Hypothalamus (tissue), 51 donors: ENCODE data around the gene TP53TG3.
"Not testable (repeated sequence)": the region's sequence is repeated elsewhere in the genome, so short reads cannot be mapped to it uniquely, and the experiment has no call there.

ENCODE experiments used
- DNase-seq, 51 donors: peaks; one replicate each; lab custom pipeline; 2025; lab: John Stamatoyannopoulos, UW

Gene TP53TG3, protein sequence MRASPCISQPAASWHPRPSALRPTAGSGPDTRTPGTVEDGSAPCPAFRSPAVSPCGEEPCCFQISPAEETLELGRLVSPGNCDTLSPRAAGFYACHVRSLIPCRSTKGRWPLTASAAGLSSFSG

DNA sequence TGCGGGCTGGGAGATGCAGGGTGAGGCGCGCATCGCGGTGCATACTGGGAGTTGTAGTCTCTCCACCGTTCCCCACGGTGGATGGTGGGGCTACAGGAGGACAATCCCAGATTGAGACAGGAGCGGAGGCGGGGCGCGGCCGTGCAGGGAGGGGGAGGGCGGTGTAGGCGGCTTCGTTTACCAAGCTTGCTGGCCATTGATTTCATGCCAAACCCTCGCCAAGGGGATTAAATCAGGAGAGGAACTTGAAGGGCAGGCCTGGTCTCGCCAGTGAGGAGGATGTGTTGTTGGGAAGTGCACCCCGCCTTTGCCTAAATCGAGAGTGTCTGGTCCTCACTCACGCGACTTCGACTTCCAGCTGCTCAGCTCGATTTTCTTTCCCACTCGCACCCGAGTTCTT, at the start of gene TP53TG3:
TSS of gene TP53TG3 (minus strand) at position 101 of the 400 bp plus-strand sequence. CDS start at position 33, 68 bp downstream.
- DNase-seq = not testable (repeated sequence)

- DNase-seq = not testable (repeated sequence)
Measured at GRCh38 chr16:32650876-32651275, 25.1 kb downstream of the TP53TG3 start.

DNA sequence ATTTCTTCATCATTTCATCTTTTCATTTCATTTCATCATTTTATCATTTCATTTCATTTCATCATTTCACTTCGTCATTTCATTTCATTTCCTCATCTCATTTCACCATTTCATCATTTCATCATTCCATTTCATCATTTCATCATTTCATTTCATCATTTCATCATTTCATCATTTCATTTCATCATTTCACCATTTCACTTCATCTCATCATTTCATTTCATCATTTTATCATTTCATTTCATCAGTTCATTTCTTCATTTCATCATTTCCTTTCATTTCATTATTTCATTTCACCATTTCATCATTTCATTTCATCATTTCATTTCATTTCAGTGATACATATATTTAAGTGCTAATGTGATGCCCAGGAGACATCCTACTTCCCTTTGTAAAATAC, 28.4 kb downstream of the TP53TG3 start:
- DNase-seq = not testable (repeated sequence)

DNA sequence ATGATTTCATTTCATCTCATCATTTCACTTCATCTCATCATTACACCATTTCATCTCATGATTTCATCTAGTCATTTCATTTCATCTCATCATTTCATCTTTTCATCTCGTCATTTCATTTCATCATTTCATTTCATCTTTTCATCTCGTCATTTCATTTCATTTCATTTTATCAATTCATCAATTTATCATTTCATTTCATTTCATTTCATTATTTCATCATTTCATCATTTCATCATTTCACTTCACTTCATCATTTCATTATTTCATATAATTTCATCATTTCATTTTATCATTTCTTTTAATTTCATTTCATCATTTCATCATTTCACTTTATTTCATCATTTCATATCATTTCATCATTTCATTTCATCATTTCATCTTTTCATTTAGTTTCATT, 29.2 kb downstream of the TP53TG3 start:
- not testable (repeated sequence) for DNase-seq

DNA sequence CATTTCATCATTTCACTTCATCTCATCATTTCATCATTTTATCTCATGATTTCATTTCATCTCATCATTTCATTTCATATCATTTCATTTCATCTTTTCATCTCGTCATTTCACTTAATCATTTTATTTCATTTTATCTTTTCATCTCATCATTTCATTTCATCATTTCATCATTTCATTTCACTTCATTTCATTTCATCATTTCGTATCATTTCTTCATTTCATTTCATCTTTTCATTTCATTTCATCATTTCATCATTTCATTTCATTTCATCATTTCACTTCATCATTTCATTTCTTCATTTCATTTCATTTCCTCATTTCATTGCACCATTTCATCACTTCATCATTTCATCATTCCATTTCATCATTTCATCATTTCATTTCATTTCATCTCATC, 29.8 kb downstream of the TP53TG3 start:
- DNase-seq = not testable (repeated sequence)

DNA sequence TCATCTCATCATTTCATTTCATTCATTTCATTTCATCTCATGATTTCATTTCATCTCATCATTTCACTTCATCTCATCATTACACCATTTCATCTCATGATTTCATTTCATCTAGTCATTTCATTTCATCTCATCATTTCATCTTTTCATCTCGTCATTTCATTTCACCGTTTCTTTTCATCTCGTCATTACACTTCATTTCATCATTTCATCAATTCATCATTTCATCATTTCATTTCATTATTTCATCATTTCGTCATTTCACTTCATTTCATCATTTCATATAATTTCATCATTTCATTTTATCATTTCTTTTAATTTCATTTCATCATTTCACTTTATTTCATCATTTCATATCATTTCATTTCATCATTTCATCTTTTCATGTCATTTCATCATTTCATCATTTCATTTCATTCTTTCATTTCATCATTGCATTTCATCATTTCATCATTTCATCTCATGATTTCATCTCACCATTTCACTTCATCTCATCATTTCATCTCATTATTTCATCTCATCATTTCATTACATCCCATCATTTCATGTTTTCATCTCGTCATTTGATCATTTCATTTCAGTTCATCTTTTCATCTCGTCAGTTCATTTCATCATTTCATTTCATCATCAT, 30.6 kb downstream of the TP53TG3 start:
- not testable (repeated sequence) for DNase-seq

GRCh38 chr16:32644715-32645114, 31.2 kb downstream of the TP53TG3 start:
- DNase-seq = not testable (repeated sequence)

- not testable (repeated sequence) for DNase-seq
Measured at GRCh38 chr16:32637614-32638013, 38.4 kb downstream of the TP53TG3 start.

DNA sequence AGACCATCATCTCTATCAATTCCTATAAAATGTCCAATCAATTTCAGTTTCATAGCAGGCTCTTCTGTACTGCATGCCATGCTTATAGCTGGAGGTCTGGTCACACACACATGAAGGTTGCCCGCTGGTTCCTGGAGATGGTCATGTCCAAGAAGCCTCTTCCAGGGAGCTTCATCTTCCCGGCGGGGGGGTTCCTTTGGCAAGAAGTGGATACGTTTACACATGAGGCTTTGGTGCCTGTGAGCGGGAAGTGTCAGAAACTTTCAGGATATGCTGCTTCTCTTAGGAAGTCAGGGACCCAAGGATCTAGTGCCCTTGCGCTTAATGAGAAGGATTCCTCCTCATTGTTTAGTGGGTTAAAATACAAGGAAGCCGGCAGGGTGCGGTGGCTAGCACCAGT, 43.9 kb downstream of the TP53TG3 start:
- DNase-seq = not testable (repeated sequence)
